ENCODE data around the gene RXFP3.

Gene RXFP3

GRCh38 chr5:33981408-33982162 lies 45.4 kb downstream of the RXFP3 start:
- no peak for DNase-seq (ENCODE audit: low read depth)

- DNase-seq (ENCODE audit: low read depth) = no peak
Observed at GRCh38 chr5:33984178-33984577, 48.0 kb downstream of the RXFP3 start.

- DNase-seq (ENCODE audit: low read depth) = no peak
Observed at GRCh38 chr5:33984671-33985124, 48.5 kb downstream of the RXFP3 start, which contains the start of gene SLC45A2. TSS of gene SLC45A2 (minus strand) at chr5:33984693. CDS start at chr5:33984583, 110 bp downstream.

GRCh38 chr5:33985447-33985846 lies 49.3 kb downstream of the RXFP3 start:
- DNase-seq (ENCODE audit: low read depth) = no peak
